B cell (primary cell): ENCODE results near the gene NSMCE3. TPM values are rescaled to one million over a fixed set of nuclear protein-coding genes. Genes with fewer than 3 reads are reported as not detected.

Experiments used
- ATAC-seq: fragments of 200-7000 bp; cut with Tn5 transposase; one replicate; pipeline ENCODE4 v1.10.0; 2021; ENCODE audit warnings: low read depth, mild to moderate bottlenecking, moderate number of reproducible peaks, moderate library complexity
- CTCF ChIA-PET: fragments of 350-600 bp; sonication (Branson Sonifier 250); formaldehyde crosslinking; loops from one replicate; lab custom pipeline; 2021; ENCODE audit warnings: antibody characterized with exemption, inconsistent platforms; lab: Charles Lee
- POLR2A ChIA-PET: fragments of 350-600 bp; sonication (Branson Sonifier 250); formaldehyde crosslinking; loops from one replicate; lab custom pipeline; 2021; ENCODE audit warnings: antibody characterized with exemption; lab: Charles Lee
- DNase-seq: peaks from one replicate; pipeline ENCODE4 v3.0.0; 2013
- H2AFZ ChIP-seq: 2 replicates; pipeline ENCODE4 v1.6.1; 2012; ENCODE audit warnings: mild to moderate bottlenecking, low read depth, low read length; ENCODE audit not compliant: insufficient read depth, poor library complexity, severe bottlenecking
- H3K27ac ChIP-seq, 2 donors: 1 replicate in 1 of 2; 2 replicates in 1 of 2; pipeline ENCODE4 v1.5.1; 2012 to 2013; ENCODE audit warnings: low read length in 2 of 2, mild to moderate bottlenecking in 2 of 2, moderate library complexity in 1 of 2
- H3K27me3 ChIP-seq, 4 experiments: fragments of 200-600 bp in 1 of 4; sonication (generic) in 1 of 4; replicated peaks in 1 of 4; 1 replicate in 2 of 4; 2 replicates in 2 of 4; pipeline versions ENCODE4 v1.6.1 to v1.7.0; 2013 to 2016; ENCODE audit warnings: low read length in 3 of 4, mild to moderate bottlenecking in 2 of 4, mixed read lengths in 1 of 4, moderate library complexity in 1 of 4; ENCODE audit not compliant: insufficient read depth in 4 of 4, control insufficient read depth in 3 of 4; ENCODE audit errors: control extremely low read depth in 1 of 4
- H3K36me3 ChIP-seq, 2 experiments: replicated peaks in 1 of 2; 1 replicate in 1 of 2; 2 replicates in 1 of 2; pipeline versions ENCODE4 v1.6.1 to v1.7.1; 2013; ENCODE audit warnings: low read length in 1 of 2; ENCODE audit not compliant: insufficient read depth in 2 of 2, control insufficient read depth in 1 of 2; ENCODE audit errors: control extremely low read depth in 1 of 2, extremely low read depth in 1 of 2
- H3K4me1 ChIP-seq, 2 donors: fragments of 200-600 bp in 1 of 2; sonication (generic) in 1 of 2; 1 replicate in 1 of 2; 2 replicates in 1 of 2; pipeline versions ENCODE4 v1.5.1 to v1.6.1; 2013 to 2017; ENCODE audit warnings: low read length in 2 of 2; ENCODE audit not compliant: control insufficient read depth in 2 of 2, insufficient read depth in 2 of 2
- H3K4me2 ChIP-seq: replicated peaks from 2 replicates; pipeline ENCODE3; 2012; ENCODE audit warnings: mild to moderate bottlenecking, low read depth, low read length; ENCODE audit not compliant: poor library complexity, severe bottlenecking
- H3K4me3 ChIP-seq, 5 experiments: fragments of 200-600 bp in 1 of 5; sonication (generic) in 1 of 5; 1 replicate in 3 of 5; 2 replicates in 2 of 5; pipeline versions ENCODE4 v1.5.1 to v1.7.0; 2011 to 2016; ENCODE audit warnings: low read length in 4 of 5, mild to moderate bottlenecking in 4 of 5, low read depth in 2 of 5, control low read depth in 1 of 5, moderate library complexity in 1 of 5; ENCODE audit not compliant: insufficient read depth in 1 of 5; ENCODE audit errors: control extremely low read depth in 1 of 5, extremely low read depth in 1 of 5
- H3K79me2 ChIP-seq: fragments of 200-600 bp; sonication (generic); one replicate; pipeline ENCODE4 v1.6.0; 2016; ENCODE audit warnings: low read length; ENCODE audit not compliant: control insufficient read depth, insufficient read depth
- H3K9ac ChIP-seq: fragments of 200-600 bp; sonication (generic); 2 replicates; pipeline ENCODE4 v1.6.1; 2017; ENCODE audit warnings: mild to moderate bottlenecking, low read length, moderate library complexity
- H3K9me3 ChIP-seq, 3 donors: one replicate each; pipeline versions ENCODE4 v1.6.1 to v1.7.1; 2013; ENCODE audit warnings: low read length in 2 of 3; ENCODE audit not compliant: control insufficient read depth in 2 of 3, insufficient read depth in 1 of 3; ENCODE audit errors: control extremely low read depth in 1 of 3
- H4K20me1 ChIP-seq: 2 replicates; pipeline ENCODE4 v1.6.0; 2012; ENCODE audit warnings: mild to moderate bottlenecking, low read length; ENCODE audit not compliant: insufficient read depth, control insufficient read depth, poor library complexity, severe bottlenecking
- H3K27ac Mint-ChIP-seq: one replicate; pipeline ENCODE4 v1.8.0; 2021; ENCODE audit warnings: mixed read lengths
- H3K27me3 Mint-ChIP-seq: one replicate; pipeline ENCODE4 v1.8.0; 2021; ENCODE audit warnings: mixed read lengths
- H3K4me1 Mint-ChIP-seq: one replicate; pipeline ENCODE4 v1.8.0; 2021; ENCODE audit warnings: mixed read lengths
- H3K4me3 Mint-ChIP-seq: one replicate; pipeline ENCODE4 v1.8.0; 2021; ENCODE audit warnings: mixed read lengths
- H3K9me3 Mint-ChIP-seq: one replicate; pipeline ENCODE4 v1.8.0; 2022; ENCODE audit warnings: mixed read lengths; ENCODE audit not compliant: insufficient read depth
- CTCF ChIP-seq: fragments of 200-600 bp; IDR thresholded peaks from one replicate; pipeline ENCODE4 v1.8.0; 2022; ENCODE audit warnings: antibody characterized with exemption, mild to moderate bottlenecking
- EZH2 ChIP-seq: IDR thresholded peaks from 2 replicates; pipeline ENCODE4 v1.6.1; 2012; ENCODE audit warnings: borderline replicate concordance, low read depth, mild to moderate bottlenecking, moderate library complexity, low read length; ENCODE audit not compliant: insufficient read depth, poor library complexity, severe bottlenecking
- WGBS: methylation state at CpG from one replicate; pipeline ENCODE4 v1.1.5; 2013; ENCODE audit warnings: missing lambda C conversion rate; ENCODE audit not compliant: insufficient coverage; 5-methylcytosine and 5-hydroxymethylcytosine counted together
- intact Hi-C: fragments of 100-400 bp; cut with micrococcal nuclease; formaldehyde crosslinking; loops from one replicate; pipeline ENCODE4 v1.10.0; 2022
- polyA plus RNA-seq: library from polyadenylated mRNA; depleted of rRNA; stranded (reverse); fragments of >200 nt; gene quantifications from 2 replicates; pipeline ENCODE4 v1.2.3, GENCODE V29; 2012
- small RNA-seq: library from RNA; depleted of rRNA; stranded (forward); fragments of <200 nt; gene quantifications from one replicate; pipeline ENCODE3, GENCODE V24; 2012; ENCODE audit warnings: low replicate concordance, low read depth; ENCODE audit not compliant: insufficient read length
- total RNA-seq, 2 donors: library from RNA; stranded (reverse); fragments of 120-200 nt in 1 of 2; gene quantifications; 1 replicate in 1 of 2; 2 replicates in 1 of 2; pipeline versions ENCODE4 v1.2.3 to v1.2.4, GENCODE V29; 2013 to 2022

NSMCE3 gene
- total and polyA plus RNA-seq, 2 donors (not counting 1 experiment from before 2014, with no cell fraction given): 16.8 to 26.9 TPM

- Histone ChIP-seq H3K36me3 (no peaks in the 10 kb centered on the region), H3K4me1 (no peaks in the 10 kb centered on the region), H2AFZ (no peak overlapping the region), H4K20me1 (no peaks in the 10 kb centered on the region), H3K4me2 (no peak overlapping the region), H3K79me2 (no peaks in the 10 kb centered on the region), H3K9ac (no peak overlapping the region), H3K27me3 (peaks cover 0 to 6% (median 0%) of the 10 kb centered on the region in 4 experiments), H3K4me3 (no peak overlapping the region), H3K27ac (no peak overlapping the region), H3K9me3 (peaks cover 0 to 15% (median 0%) of the 10 kb centered on the region in 3 donors)
- Mint-ChIP-seq H3K4me1 (no peaks in the 10 kb centered on the region), H3K9me3 (no peaks in the 10 kb centered on the region), H3K4me3 (no peak overlapping the region), H3K27me3 (peaks cover 15% of the 10 kb centered on the region), H3K27ac (no peak overlapping the region)
- POLR2A ChIA-PET: no interaction called here
- DNase-seq (no peak), ATAC-seq (no peak)
- WGBS: 100% methylated on average over 1 of the region's 7 CpGs
- intact Hi-C loops: no loop called here
- TF ChIP-seq EZH2 (no peak), CTCF (no peak)
- CTCF ChIA-PET: no interaction called here
These were observed 48.8 kb downstream of the NSMCE3 start for GRCh38 chr15:29220852-29221251.

- ATAC-seq: no peak
These were observed 52.7 kb downstream of the NSMCE3 start for GRCh38 chr15:29216955-29217354.

More at GRCh38 chr15:29216955-29217354, 52.7 kb downstream of the NSMCE3 start:
- Mint-ChIP-seq H3K4me1 (no peaks in the 10 kb centered on the region), H3K4me3 (no peak overlapping the region), H3K27me3 (peaks cover 15% of the 10 kb centered on the region), H3K27ac (no peak overlapping the region), H3K9me3 (no peaks in the 10 kb centered on the region)
- Histone ChIP-seq H3K27me3 (peaks cover 0 to 3% (median 0%) of the 10 kb centered on the region in 4 experiments), H3K9ac (no peak overlapping the region), H3K4me2 (no peak overlapping the region), H3K36me3 (no peaks in the 10 kb centered on the region), H3K9me3 (peaks cover 0 to 3% (median 0%) of the 10 kb centered on the region in 3 donors), H3K79me2 (no peaks in the 10 kb centered on the region), H2AFZ (no peak overlapping the region), H4K20me1 (no peaks in the 10 kb centered on the region), H3K4me3 (no peak overlapping the region), H3K27ac (no peak overlapping the region), H3K4me1 (no peaks in the 10 kb centered on the region)
- ChIA-PET CTCF (no interaction called here), POLR2A (no interaction called here)
- TF ChIP-seq EZH2: no peak
- no peak for TF ChIP-seq CTCF
- 46% methylated on average over 3 of the region's 3 CpGs for WGBS
- DNase-seq: no peak
- intact Hi-C loops: no loop called here

Small RNAs within 50 kb of the gene (small RNA-seq; reads per million reads assigned to genes)
- not detected for gene RF00201
